ENCODE data around the gene FMO4. TPM values are rescaled to one million over a fixed set of nuclear protein-coding genes. Genes with fewer than 3 reads are reported as not detected.
"Not testable (repeated sequence)": the region's sequence is repeated elsewhere in the genome, so short reads cannot be mapped to it uniquely, and the experiment has no call there.

Gene FMO4, protein sequence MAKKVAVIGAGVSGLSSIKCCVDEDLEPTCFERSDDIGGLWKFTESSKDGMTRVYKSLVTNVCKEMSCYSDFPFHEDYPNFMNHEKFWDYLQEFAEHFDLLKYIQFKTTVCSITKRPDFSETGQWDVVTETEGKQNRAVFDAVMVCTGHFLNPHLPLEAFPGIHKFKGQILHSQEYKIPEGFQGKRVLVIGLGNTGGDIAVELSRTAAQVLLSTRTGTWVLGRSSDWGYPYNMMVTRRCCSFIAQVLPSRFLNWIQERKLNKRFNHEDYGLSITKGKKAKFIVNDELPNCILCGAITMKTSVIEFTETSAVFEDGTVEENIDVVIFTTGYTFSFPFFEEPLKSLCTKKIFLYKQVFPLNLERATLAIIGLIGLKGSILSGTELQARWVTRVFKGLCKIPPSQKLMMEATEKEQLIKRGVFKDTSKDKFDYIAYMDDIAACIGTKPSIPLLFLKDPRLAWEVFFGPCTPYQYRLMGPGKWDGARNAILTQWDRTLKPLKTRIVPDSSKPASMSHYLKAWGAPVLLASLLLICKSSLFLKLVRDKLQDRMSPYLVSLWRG
- 1 to 10 TPM; 1.0 to 1.7 TPM for total RNA-seq

- Mint-ChIP-seq H3K4me3 (peak within 1 kb of the TSS; percentile 69), H3K4me1 (peaks cover 14% of the 10 kb centered on the region), H3K9me3 (no peaks in the 10 kb centered on the region), H3K27ac (peak within 1 kb of the TSS; percentile 86), H3K36me3 (ENCODE audit: low read depth) (no peaks in the 10 kb centered on the region), H3K27me3 (no peaks in the 10 kb centered on the region)
- ChIA-PET CTCF (interaction anchor here (0.6 to 1.6 kb wide), 24 partner anchors 8 to 1237 kb away, joined by 3 to 7 read pairs (median 3); partner anchors contain the start of gene PRRC2C), POLR2A (no interaction called here)
- peak; percentile 93 for DNase-seq
Observed at GRCh38 chr1:171313835-171314320, at the start of gene FMO4. Gene FMO4 (plus strand): TSS chr1:171314183. CDS start chr1:171319826, 5,643 bp downstream.

DNA sequence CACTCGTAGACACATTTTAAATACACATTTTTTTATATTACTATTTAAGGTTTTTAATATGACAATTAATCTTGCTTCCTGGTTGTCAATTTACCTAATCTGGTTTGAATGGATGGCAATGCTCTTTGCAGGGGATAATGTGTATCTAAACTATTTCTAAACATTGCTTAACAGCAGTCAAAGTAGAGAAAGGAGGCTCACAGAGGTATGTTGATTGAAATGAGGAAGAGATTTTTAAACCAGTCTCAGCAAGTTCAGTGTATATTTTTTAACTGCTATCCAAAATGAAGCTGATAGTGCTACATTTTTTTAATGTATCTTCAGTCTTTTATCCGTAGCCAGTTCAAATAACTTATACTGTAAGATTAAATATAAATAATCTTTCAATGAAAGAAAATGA is 48.3 kb upstream of the FMO4 start:
- Mint-ChIP-seq H3K4me1 (no peaks in the 10 kb centered on the region), H3K9me3 (no peaks in the 10 kb centered on the region), H3K27ac (no peak overlapping the region), H3K27me3 (peaks cover 22% of the 10 kb centered on the region), H3K4me3 (no peak overlapping the region), H3K36me3 (ENCODE audit: low read depth) (no peaks in the 10 kb centered on the region)
- CTCF ChIA-PET, result no interaction called here
- POLR2A ChIA-PET, result no interaction called here
- no peak for DNase-seq

GRCh38 chr1:171266930-171267329 is 47.1 kb upstream of the FMO4 start:
- Mint-ChIP-seq H3K4me3 (no peak overlapping the region), H3K27ac (no peak overlapping the region), H3K27me3 (peaks cover 33% of the 10 kb centered on the region), H3K9me3 (no peaks in the 10 kb centered on the region), H3K36me3 (ENCODE audit: low read depth) (no peaks in the 10 kb centered on the region), H3K4me1 (no peaks in the 10 kb centered on the region)
- ChIA-PET CTCF (no interaction called here), POLR2A (no interaction called here)
- DNase-seq, result no peak

DNA sequence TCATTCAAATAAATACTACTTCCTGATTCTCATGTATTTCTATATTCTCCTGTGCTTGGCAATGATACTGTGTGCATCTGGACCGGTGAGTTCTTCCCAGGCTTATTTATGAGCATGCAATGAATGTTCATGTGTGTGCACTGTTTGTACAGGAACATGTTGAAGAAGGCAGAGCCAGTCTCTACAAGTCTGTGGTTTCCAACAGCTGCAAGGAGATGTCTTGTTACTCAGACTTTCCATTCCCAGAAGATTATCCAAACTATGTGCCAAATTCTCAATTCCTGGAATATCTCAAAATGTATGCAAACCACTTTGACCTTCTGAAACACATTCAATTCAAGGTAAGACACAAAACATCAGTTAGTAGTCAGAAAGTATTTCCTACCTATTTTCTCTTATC is 46.6 kb upstream of the FMO4 start:
- DNase-seq, result no peak
- CTCF ChIA-PET, result no interaction called here

DNA sequence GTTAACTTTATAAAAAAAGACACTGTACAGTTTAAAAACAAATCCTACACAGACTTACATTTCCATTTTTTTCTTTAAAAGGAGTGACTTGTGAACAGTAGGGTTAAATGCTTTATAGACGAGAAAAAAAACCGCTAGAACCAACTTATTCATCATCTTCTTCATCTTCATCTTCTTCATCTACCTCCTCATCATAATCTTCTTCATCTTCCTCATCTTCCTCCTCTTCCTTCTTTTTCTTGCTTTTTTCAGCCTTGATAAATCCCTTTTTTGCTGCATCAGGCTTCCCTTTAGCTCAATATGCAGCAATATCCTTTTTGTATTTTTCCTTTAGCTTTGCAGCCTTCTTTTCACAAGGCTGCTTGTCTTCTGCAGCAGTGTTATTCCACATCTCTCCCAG is 43.2 kb upstream of the FMO4 start:
- H3K36me3 Mint-ChIP-seq (ENCODE audit: low read depth), result no peaks in the 10 kb centered on the region
- H3K27me3 Mint-ChIP-seq, result peaks cover 31% of the 10 kb centered on the region
- POLR2A ChIA-PET, result no interaction called here
- H3K27ac Mint-ChIP-seq, result no peak overlapping the region
- H3K4me3 Mint-ChIP-seq, result no peak overlapping the region
- no peaks in the 10 kb centered on the region for H3K4me1 Mint-ChIP-seq
- H3K9me3 Mint-ChIP-seq, result no peaks in the 10 kb centered on the region
- CTCF ChIA-PET, result no interaction called here
- no peak for DNase-seq

More for the DNA sequence above, 46.6 kb upstream of the FMO4 start:
- no peak overlapping the region for H3K27ac Mint-ChIP-seq
- H3K27me3 Mint-ChIP-seq, result peaks cover 31% of the 10 kb centered on the region
- no peak overlapping the region for H3K4me3 Mint-ChIP-seq
- H3K36me3 Mint-ChIP-seq (ENCODE audit: low read depth), result no peaks in the 10 kb centered on the region
- no peaks in the 10 kb centered on the region for H3K4me1 Mint-ChIP-seq
- POLR2A ChIA-PET, result no interaction called here
- H3K9me3 Mint-ChIP-seq, result no peaks in the 10 kb centered on the region

DNA sequence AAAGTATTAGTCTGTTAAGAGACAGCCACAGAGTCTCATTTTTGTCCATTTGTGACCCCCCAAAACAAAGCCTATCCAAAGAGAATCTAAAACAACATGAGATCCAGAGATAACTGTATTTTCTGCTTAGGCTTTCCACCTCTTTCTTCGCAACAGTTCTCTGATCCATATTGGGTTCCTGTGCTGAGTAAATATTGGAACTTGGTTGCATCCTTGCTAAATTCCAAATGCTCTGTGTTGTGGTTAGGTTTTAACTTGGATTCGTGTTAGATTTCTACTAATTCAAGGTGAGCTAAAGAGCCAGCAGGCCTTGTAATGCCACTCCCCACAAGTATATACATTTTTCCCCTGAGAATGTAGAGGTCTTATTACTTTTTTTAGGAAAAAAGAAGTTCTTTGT is 36.4 kb upstream of the FMO4 start:
- Mint-ChIP-seq H3K9me3 (no peaks in the 10 kb centered on the region), H3K27ac (no peak overlapping the region), H3K4me3 (no peak overlapping the region), H3K27me3 (peaks cover 15% of the 10 kb centered on the region), H3K36me3 (ENCODE audit: low read depth) (no peaks in the 10 kb centered on the region), H3K4me1 (no peaks in the 10 kb centered on the region)
- CTCF ChIA-PET, result no interaction called here
- no peak for DNase-seq
- POLR2A ChIA-PET, result no interaction called here

DNA sequence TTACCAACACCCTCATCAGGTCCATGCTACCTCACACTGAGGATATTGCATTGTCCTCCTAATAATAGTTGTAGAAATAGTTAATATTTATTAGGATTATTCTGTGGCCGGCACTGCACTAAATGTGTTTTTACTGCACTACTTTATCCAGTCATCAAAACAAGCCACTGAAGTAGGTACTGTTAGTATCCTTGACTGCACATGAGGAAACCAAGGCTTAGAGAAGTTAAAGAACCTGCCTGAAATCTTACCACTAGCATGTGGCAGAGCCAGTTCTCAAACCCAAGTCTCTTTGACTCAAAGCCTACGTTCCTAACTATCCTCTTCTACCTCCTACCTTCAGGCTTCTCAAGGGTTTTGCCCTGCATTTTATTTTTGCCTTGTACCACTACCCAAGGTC is 34.7 kb upstream of the FMO4 start:
- ChIA-PET POLR2A (no interaction called here), CTCF (no interaction called here)
- no peak for DNase-seq
- H3K9me3 Mint-ChIP-seq, result no peaks in the 10 kb centered on the region
- H3K4me1 Mint-ChIP-seq, result no peaks in the 10 kb centered on the region
- H3K4me3 Mint-ChIP-seq, result no peak overlapping the region
- no peaks in the 10 kb centered on the region for H3K36me3 Mint-ChIP-seq (ENCODE audit: low read depth)
- peaks cover 17% of the 10 kb centered on the region for H3K27me3 Mint-ChIP-seq
- no peak overlapping the region for H3K27ac Mint-ChIP-seq

DNA sequence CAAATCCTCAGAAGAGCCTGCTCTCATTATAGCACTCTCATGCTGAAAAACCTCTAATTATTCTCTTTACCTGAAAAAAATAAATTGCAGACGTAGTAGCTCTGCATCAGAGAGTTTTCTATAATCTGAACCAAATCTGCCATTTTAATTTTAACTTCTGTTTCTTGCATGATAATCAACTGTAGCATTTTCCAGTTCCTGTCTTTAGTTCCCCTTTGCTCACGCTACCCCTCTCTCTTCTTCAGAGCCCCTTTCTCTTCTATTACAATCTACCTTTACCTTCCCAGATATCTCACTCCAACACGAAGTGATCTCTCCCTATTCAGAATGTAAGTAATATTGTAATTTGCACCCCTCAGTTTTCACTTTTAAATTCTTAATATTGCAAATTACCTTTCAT is 34.3 kb upstream of the FMO4 start:
- Mint-ChIP-seq H3K9me3 (no peaks in the 10 kb centered on the region), H3K36me3 (ENCODE audit: low read depth) (no peaks in the 10 kb centered on the region), H3K27ac (no peak overlapping the region), H3K27me3 (peaks cover 17% of the 10 kb centered on the region), H3K4me1 (no peaks in the 10 kb centered on the region), H3K4me3 (no peak overlapping the region)
- ChIA-PET POLR2A (no interaction called here), CTCF (no interaction called here)
- no peak for DNase-seq

- ChIA-PET POLR2A (no interaction called here), CTCF (interaction anchor here (0.6 kb wide), 1 partner anchor 430 kb away, joined by 3 read pairs; no protein-coding TSS in a partner anchor)
- Mint-ChIP-seq H3K9me3 (no peaks in the 10 kb centered on the region), H3K27me3 (peaks cover 20% of the 10 kb centered on the region), H3K4me3 (no peak overlapping the region), H3K4me1 (no peaks in the 10 kb centered on the region), H3K27ac (no peak overlapping the region), H3K36me3 (ENCODE audit: low read depth) (no peaks in the 10 kb centered on the region)
- no peak for DNase-seq
Observed at GRCh38 chr1:171280599-171280998, 33.4 kb upstream of the FMO4 start.

- Mint-ChIP-seq H3K27me3 (peaks cover 9% of the 10 kb centered on the region), H3K27ac (no peak overlapping the region), H3K36me3 (ENCODE audit: low read depth) (no peaks in the 10 kb centered on the region), H3K4me1 (no peaks in the 10 kb centered on the region), H3K4me3 (no peak overlapping the region), H3K9me3 (no peaks in the 10 kb centered on the region)
- ChIA-PET POLR2A (interaction anchor here (0.7 kb wide), 1 partner anchor 1888 kb away, joined by 4 read pairs; no protein-coding TSS in a partner anchor), CTCF (interaction anchor here (1.2 kb wide), 1 partner anchor 28 kb away, joined by 4 read pairs; the partner anchor contains the start of gene FMO4)
- DNase-seq, result no peak
Observed at GRCh38 chr1:171286032-171286705, 27.8 kb upstream of the FMO4 start.

DNA sequence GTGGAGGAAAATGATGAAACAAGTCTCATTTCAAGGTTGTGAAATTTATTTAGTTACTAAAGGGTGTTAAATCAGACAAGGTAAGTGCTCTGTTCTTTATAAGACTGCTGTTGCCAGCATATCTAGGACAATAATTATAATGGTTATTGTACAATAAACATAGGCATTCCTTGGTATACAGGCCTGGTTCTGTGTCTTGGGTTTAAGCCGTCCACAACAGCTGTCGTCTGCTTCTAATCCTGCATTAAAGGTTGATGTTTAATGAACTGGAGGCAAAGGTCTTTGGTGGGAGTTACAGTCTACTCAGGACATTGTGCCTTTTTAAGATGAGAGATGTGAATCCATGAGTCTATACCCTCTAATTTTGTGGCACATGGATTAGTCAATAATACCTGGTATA is 23.4 kb upstream of the FMO4 start:
- Mint-ChIP-seq H3K27me3 (peaks cover 7% of the 10 kb centered on the region), H3K36me3 (ENCODE audit: low read depth) (no peaks in the 10 kb centered on the region), H3K9me3 (no peaks in the 10 kb centered on the region), H3K4me1 (no peaks in the 10 kb centered on the region), H3K27ac (no peak overlapping the region), H3K4me3 (no peak overlapping the region)
- POLR2A ChIA-PET, result no interaction called here
- CTCF ChIA-PET, result no interaction called here
- DNase-seq, result no peak

GRCh38 chr1:171292799-171293198 is 21.2 kb upstream of the FMO4 start:
- POLR2A ChIA-PET, result no interaction called here

DNA sequence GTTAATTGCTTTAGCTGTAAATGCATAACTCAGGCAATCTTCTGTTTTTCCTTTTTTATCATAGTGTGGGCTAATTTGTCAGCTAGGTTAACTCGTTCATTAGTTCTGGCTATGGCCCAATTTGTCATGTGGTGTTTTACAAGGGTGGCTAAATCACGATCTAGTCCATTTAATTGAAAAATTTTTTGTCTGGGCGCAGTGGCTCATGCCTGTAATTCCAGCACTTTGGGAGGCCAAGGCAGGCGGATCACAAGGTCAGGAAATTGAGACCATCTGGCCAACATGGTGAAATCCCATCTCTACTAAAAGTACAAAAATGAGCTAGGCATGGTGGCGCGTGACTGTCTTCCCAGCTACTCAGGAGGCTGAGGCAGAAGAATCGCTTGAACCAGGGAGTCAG is 18.6 kb upstream of the FMO4 start:
- CTCF ChIA-PET, result interaction anchor here (1.5 kb wide), 1 partner anchor 18 kb away, joined by 4 read pairs; the partner anchor contains the start of gene FMO4
- POLR2A ChIA-PET, H3K27ac Mint-ChIP-seq: not testable (repeated sequence)

More at GRCh38 chr1:171292799-171293198, 21.2 kb upstream of the FMO4 start:
- CTCF ChIA-PET, result no interaction called here
- H3K4me3 Mint-ChIP-seq, result no peak overlapping the region
- H3K9me3 Mint-ChIP-seq, result peaks cover under 1% of the 10 kb centered on the region
- no peaks in the 10 kb centered on the region for H3K4me1 Mint-ChIP-seq
- H3K27me3 Mint-ChIP-seq, result peaks cover 7% of the 10 kb centered on the region
- DNase-seq, result no peak
- H3K36me3 Mint-ChIP-seq (ENCODE audit: low read depth), result no peaks in the 10 kb centered on the region
- no peak overlapping the region for H3K27ac Mint-ChIP-seq

More for the DNA sequence above, 18.6 kb upstream of the FMO4 start:
- DNase-seq; H3K4me3 Mint-ChIP-seq; H3K27me3 Mint-ChIP-seq; H3K36me3 Mint-ChIP-seq (ENCODE audit: low read depth); H3K4me1 Mint-ChIP-seq: not testable (repeated sequence)
- peaks cover 14% of the 10 kb centered on the region for H3K9me3 Mint-ChIP-seq
